Lower lobe of right lung (tissue), 2 donors: ENCODE results near the gene EIF4A2. TPM values are rescaled to one million over a fixed set of nuclear protein-coding genes. Genes with fewer than 3 reads are reported as not detected.
A peak's percentile ranks its signal among the peaks of the same experiment; 100 is the strongest.

Source experiments
- ATAC-seq, 2 donors: fragments of 200-7000 bp; cut with Tn5 transposase; one replicate each; pipeline ENCODE4 v1.9.1; 2020 to 2022; ENCODE audit warnings: mild to moderate bottlenecking in 2 of 2, moderate library complexity in 2 of 2
- DNase-seq: peaks from one replicate; pipeline ENCODE4 v3.0.0-alpha.2; 2020
- H3K27ac ChIP-seq: fragments of 200-600 bp; one replicate; pipeline ENCODE4 v1.8.0; 2022
- H3K27me3 ChIP-seq: fragments of 200-600 bp; one replicate; pipeline ENCODE4 v1.8.0; 2022; ENCODE audit warnings: low read depth
- H3K36me3 ChIP-seq: fragments of 200-600 bp; one replicate; pipeline ENCODE4 v1.8.0; 2022; ENCODE audit warnings: mild to moderate bottlenecking
- H3K4me1 ChIP-seq: fragments of 200-600 bp; one replicate; pipeline ENCODE4 v1.8.0; 2022
- H3K4me3 ChIP-seq: fragments of 200-600 bp; one replicate; pipeline ENCODE4 v1.8.0; 2022; ENCODE audit warnings: mild to moderate bottlenecking
- H3K9me3 ChIP-seq: fragments of 200-600 bp; one replicate; pipeline ENCODE4 v1.8.0; 2022
- CTCF ChIP-seq: fragments of 200-600 bp; IDR thresholded peaks from one replicate; pipeline ENCODE4 v1.8.0; 2022; ENCODE audit warnings: antibody characterized with exemption, mild to moderate bottlenecking
- intact Hi-C: fragments of 100-400 bp; cut with DNase I; formaldehyde crosslinking; loops from one replicate; pipeline ENCODE4 v1.11.0; 2022
- total RNA-seq: library from RNA; stranded (reverse); fragmentation: NEBNext Ultra II Directional; extraction: Animal tissue kit (Norgen Biotek cat#: 25700); gene quantifications from one replicate; pipeline ENCODE4 v1.2.1, GENCODE V29; 2021
- donor health status: DM: no; HTN: yes; CAD: no; lungs with severe emphysema.

The EIF4A2 gene
- total RNA-seq, 1 donor from 2014 or later: 424 TPM

- Histone ChIP-seq H3K4me3 (peak overlapping the region; percentile 87), H3K4me1 (peaks cover 45% of the 10 kb centered on the region), H3K9me3 (no peaks in the 10 kb centered on the region), H3K36me3 (peaks cover 64% of the 10 kb centered on the region), H3K27ac (no peak overlapping the region), H3K27me3 (no peaks in the 10 kb centered on the region)
- TF ChIP-seq CTCF: no peak
- intact Hi-C loops: no loop called here
- DNase-seq: no peak
- ATAC-seq: no peak
Observed at GRCh38 chr3:186785495-186786018, 2.2 kb downstream of the EIF4A2 start.

GRCh38 chr3:186786922-186787321 lies 3.5 kb downstream of the EIF4A2 start:
- intact Hi-C loops: no loop called here
- H3K9me3 ChIP-seq: no peaks in the 10 kb centered on the region
- ATAC-seq (no peak), DNase-seq (no peak)
- H3K27me3 ChIP-seq: no peaks in the 10 kb centered on the region
- peaks cover 45% of the 10 kb centered on the region for H3K4me1 ChIP-seq
- peaks cover 69% of the 10 kb centered on the region for H3K36me3 ChIP-seq
- peak overlapping the region; percentile 11 for H3K4me3 ChIP-seq
- TF ChIP-seq CTCF: no peak
- no peak overlapping the region for H3K27ac ChIP-seq

- Histone ChIP-seq H3K36me3 (peaks cover 69% of the 10 kb centered on the region), H3K4me3 (no peak overlapping the region), H3K9me3 (no peaks in the 10 kb centered on the region), H3K27ac (no peak overlapping the region), H3K27me3 (no peaks in the 10 kb centered on the region), H3K4me1 (peaks cover 45% of the 10 kb centered on the region)
- intact Hi-C loops: no loop called here
- DNase-seq (no peak), ATAC-seq (no peak)
- no peak for TF ChIP-seq CTCF
Observed at GRCh38 chr3:186787642-186788481, 4.5 kb downstream of the EIF4A2 start.

GRCh38 chr3:186788482-186789370 lies 5.3 kb downstream of the EIF4A2 start:
- H3K27me3 ChIP-seq: no peaks in the 10 kb centered on the region
- intact Hi-C loops: no loop called here
- no peak for TF ChIP-seq CTCF
- ATAC-seq: no peak
- H3K9me3 ChIP-seq: no peaks in the 10 kb centered on the region
- no peak overlapping the region for H3K27ac ChIP-seq
- no peak overlapping the region for H3K4me3 ChIP-seq
- peaks cover 69% of the 10 kb centered on the region for H3K36me3 ChIP-seq
- DNase-seq: no peak
- H3K4me1 ChIP-seq: peaks cover 45% of the 10 kb centered on the region

- peaks cover 45% of the 10 kb centered on the region for H3K4me1 ChIP-seq
- no peak overlapping the region for H3K4me3 ChIP-seq
- no peaks in the 10 kb centered on the region for H3K9me3 ChIP-seq
- no peak for TF ChIP-seq CTCF
- DNase-seq (no peak), ATAC-seq (no peak)
- intact Hi-C loops: no loop called here
- H3K27me3 ChIP-seq: no peaks in the 10 kb centered on the region
- no peak overlapping the region for H3K27ac ChIP-seq
- H3K36me3 ChIP-seq: peaks cover 73% of the 10 kb centered on the region
Observed at GRCh38 chr3:186789554-186790260, 6.3 kb downstream of the EIF4A2 start.
